ENCODE results near the gene SLC6A6.

- TF ChIP-seq, protein P1, sequence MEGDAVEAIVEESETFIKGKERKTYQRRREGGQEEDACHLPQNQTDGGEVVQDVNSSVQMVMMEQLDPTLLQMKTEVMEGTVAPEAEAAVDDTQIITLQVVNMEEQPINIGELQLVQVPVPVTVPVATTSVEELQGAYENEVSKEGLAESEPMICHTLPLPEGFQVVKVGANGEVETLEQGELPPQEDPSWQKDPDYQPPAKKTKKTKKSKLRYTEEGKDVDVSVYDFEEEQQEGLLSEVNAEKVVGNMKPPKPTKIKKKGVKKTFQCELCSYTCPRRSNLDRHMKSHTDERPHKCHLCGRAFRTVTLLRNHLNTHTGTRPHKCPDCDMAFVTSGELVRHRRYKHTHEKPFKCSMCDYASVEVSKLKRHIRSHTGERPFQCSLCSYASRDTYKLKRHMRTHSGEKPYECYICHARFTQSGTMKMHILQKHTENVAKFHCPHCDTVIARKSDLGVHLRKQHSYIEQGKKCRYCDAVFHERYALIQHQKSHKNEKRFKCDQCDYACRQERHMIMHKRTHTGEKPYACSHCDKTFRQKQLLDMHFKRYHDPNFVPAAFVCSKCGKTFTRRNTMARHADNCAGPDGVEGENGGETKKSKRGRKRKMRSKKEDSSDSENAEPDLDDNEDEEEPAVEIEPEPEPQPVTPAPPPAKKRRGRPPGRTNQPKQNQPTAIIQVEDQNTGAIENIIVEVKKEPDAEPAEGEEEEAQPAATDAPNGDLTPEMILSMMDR (IDR thresholded peaks at IDR 0.05), result no peak
- TF ChIP-seq POLR2A (IDR thresholded peaks at IDR 0.05) (no peak), EP300 (IDR thresholded peaks at IDR 0.05) (no peak), POLR2AphosphoS5 (IDR thresholded peaks at IDR 0.05) (no peak)
Observed at GRCh38 chr3:14497321-14497720, 94.9 kb downstream of the SLC6A6 start.

All from gastroesophageal sphincter (tissue), 3 donors.